ENCODE data around the gene PGC.

The PGC gene

GRCh38 chr6:41746107-41746506 lies 1.1 kb downstream of the PGC start:
- no peak for DNase-seq (ENCODE audit: low read depth)

GRCh38 chr6:41744236-41744787 lies 2.9 kb downstream of the PGC start:
- no peak for DNase-seq (ENCODE audit: low read depth)

GRCh38 chr6:41743406-41744235 lies 3.6 kb downstream of the PGC start:
- no peak for DNase-seq (ENCODE audit: low read depth)

- DNase-seq (ENCODE audit: low read depth): no peak
Measured at GRCh38 chr6:41741625-41742490, 5.3 kb downstream of the PGC start.

- no peak for DNase-seq (ENCODE audit: low read depth)
Measured at GRCh38 chr6:41740366-41741162, 6.6 kb downstream of the PGC start.

- DNase-seq (ENCODE audit: low read depth): no peak
Measured at GRCh38 chr6:41739041-41739440, 8.2 kb downstream of the PGC start.

- no peak for DNase-seq (ENCODE audit: low read depth)
Measured at GRCh38 chr6:41737591-41738130, 9.5 kb downstream of the PGC start.

- DNase-seq (ENCODE audit: low read depth): no peak
Measured at GRCh38 chr6:41736800-41737555, 10.2 kb downstream of the PGC start.

- no peak for DNase-seq (ENCODE audit: low read depth)
Measured at GRCh38 chr6:41736186-41736733, 10.9 kb downstream of the PGC start.

GRCh38 chr6:41735427-41736185 lies 11.6 kb downstream of the PGC start, which contains the start of gene TFEB:
Gene TFEB, minus strand, starts transcription at chr6:41735608. Its CDS starts 44,395 bp downstream, at chr6:41691213.
- DNase-seq (ENCODE audit: low read depth): peak; percentile 54

GRCh38 chr6:41734666-41735426 lies 12.4 kb downstream of the PGC start:
- DNase-seq (ENCODE audit: low read depth): no peak

GRCh38 chr6:41733707-41734665 lies 13.2 kb downstream of the PGC start:
- no peak for DNase-seq (ENCODE audit: low read depth)

GRCh38 chr6:41733360-41733706 lies 13.9 kb downstream of the PGC start:
- DNase-seq (ENCODE audit: low read depth): no peak

- no peak for DNase-seq (ENCODE audit: low read depth)
Measured at GRCh38 chr6:41732591-41733359, 14.4 kb downstream of the PGC start.

- DNase-seq (ENCODE audit: low read depth): no peak
Measured at GRCh38 chr6:41732149-41732548, 15.0 kb downstream of the PGC start.

GRCh38 chr6:41731561-41732086 lies 15.6 kb downstream of the PGC start:
- no peak for DNase-seq (ENCODE audit: low read depth)

All from HS-5 (cell line).